ENCODE results near the gene SCUBE3.

SCUBE3 gene

GRCh38 chr6:35213824-35214756 is at the start of gene SCUBE3:
TSS of gene SCUBE3 (plus strand) at chr6:35213956. CDS start at chr6:35214419, 463 bp downstream.
- DNase-seq = peak; percentile 92

DNA sequence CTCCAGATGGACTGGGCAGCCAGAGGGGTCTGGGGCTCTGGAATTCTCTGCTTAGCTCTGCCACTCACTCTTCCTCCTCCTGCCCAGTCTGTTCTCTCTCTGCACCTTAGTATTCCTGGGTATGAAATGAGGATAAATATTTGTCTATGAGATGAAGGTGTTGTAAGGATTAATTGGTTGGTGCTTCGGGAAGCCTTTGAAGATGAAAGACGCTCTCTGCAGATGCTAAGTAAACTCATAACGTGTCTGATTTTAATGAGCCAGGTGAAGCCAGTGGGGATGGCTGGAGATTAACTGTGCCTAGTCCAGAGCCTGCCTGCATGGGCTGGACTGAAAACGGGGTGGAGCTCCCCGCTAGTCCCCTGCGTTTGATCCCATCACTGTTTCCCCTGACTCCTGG is 49.5 kb upstream of the SCUBE3 start:
- DNase-seq = no peak

DNA sequence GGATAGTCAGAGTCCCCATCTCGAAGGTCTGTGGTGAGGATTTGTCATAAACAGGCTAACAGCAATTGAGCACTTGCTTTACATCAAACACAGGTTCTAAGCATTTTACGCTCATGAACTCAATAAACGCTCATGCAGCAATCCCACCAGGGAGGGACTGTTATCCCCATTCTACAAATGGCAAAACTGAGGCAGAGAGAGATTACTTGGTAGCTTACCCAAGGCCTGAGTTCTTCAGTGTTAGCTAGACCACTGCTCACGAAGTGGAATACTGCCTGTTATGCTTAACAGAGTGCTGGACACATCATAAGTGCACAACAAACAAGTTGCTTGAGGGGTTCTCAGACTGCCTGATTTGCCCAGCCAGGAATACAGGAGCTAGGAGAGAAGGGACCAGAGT is 48.9 kb upstream of the SCUBE3 start:
- DNase-seq = no peak

GRCh38 chr6:35165630-35166071 is 48.1 kb upstream of the SCUBE3 start:
- DNase-seq = no peak

- no peak for DNase-seq
Measured at GRCh38 chr6:35166116-35166515, 47.6 kb upstream of the SCUBE3 start.

GRCh38 chr6:35166520-35166919 is 47.2 kb upstream of the SCUBE3 start:
- DNase-seq = no peak

DNA sequence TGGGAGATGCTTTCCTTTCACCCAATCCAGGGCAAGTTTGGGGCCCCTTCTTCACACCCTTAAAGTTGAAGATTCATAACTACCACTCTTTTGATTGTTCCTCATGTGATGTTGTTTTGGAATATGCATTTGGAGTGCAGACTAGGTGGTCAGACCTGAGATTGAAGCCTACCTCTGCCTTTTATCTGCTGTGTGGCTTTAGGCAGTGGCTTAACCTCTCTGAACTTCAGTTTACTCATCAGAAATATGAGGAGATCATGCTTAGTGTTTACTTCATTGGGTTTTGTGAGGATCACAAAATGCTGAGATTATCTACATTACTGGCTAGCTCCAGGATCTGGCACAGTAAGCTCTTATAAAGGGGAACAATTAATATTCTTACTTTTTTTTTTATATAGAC is 46.3 kb upstream of the SCUBE3 start:
- no peak for DNase-seq

GRCh38 chr6:35168461-35168861 is 45.3 kb upstream of the SCUBE3 start:
- DNase-seq = peak; percentile 90

- no peak for DNase-seq
Measured at GRCh38 chr6:35170166-35170565, 43.6 kb upstream of the SCUBE3 start.

DNA sequence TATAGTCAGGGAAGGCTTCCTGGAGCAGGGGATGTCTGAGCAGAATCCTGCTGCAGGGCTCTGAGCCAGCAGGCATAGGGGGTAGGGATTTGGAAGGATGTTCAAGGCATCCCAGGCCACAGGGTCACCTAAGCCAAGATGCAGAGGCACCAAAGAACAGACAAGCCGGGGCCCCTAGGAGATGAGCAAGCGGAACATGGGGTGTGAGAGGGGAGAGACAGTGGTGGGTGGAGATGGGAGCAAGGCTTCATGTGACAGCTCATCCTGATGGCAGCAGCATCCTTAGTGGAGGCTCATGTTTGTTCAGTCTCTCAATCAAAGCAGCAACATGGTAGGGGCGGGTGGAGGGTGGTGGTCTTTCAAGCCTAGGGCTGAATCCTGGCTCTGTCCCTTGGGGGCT is 42.9 kb upstream of the SCUBE3 start:
- no peak for DNase-seq

DNA sequence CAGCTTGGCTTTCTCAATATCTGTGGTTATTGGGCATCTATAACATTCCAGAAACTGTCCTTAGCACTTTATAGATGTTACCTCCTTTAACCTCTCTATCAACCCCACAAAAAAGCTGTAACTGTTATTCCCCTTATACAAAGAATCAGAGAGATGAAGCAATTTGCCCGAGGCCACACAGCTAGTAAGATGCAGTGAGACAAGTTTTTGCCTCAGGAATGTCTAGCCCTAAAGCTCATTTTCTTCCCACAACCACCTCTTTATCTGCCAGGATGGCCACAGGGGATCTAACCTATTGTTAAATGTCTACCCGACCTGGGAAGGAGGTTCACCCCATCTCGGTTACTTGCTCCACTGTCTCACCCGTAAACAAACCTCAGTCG is 40.7 kb upstream of the SCUBE3 start:
- no peak for DNase-seq

- DNase-seq = no peak
Measured at GRCh38 chr6:35173427-35174087, 40.2 kb upstream of the SCUBE3 start.

GRCh38 chr6:35174088-35174434 is 39.7 kb upstream of the SCUBE3 start:
- DNase-seq = no peak

GRCh38 chr6:35174501-35174900 is 39.3 kb upstream of the SCUBE3 start:
- DNase-seq = no peak

- DNase-seq = no peak
Measured at GRCh38 chr6:35176301-35177024, 37.3 kb upstream of the SCUBE3 start.

DNA sequence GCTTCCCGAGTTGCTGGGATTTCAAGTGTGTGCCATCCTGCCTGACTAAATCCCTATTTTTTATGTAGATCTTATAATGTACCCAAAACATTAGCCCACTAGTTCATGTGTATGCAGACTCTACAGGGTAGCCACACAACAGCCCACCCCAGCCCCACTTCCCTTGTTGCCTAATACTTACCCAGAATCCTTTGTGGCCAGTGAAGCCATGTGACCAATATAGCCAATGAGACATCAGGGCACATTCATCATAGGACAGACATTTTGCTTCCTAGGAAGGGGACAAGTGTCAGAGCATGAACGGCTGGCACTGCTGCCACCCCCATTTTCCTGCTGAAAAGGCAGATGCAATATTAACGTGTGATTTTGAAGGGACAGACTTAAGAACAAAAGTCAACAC is 36.6 kb upstream of the SCUBE3 start:
- DNase-seq = no peak

GRCh38 chr6:35177596-35177995 is 36.2 kb upstream of the SCUBE3 start:
- no peak for DNase-seq

DNA sequence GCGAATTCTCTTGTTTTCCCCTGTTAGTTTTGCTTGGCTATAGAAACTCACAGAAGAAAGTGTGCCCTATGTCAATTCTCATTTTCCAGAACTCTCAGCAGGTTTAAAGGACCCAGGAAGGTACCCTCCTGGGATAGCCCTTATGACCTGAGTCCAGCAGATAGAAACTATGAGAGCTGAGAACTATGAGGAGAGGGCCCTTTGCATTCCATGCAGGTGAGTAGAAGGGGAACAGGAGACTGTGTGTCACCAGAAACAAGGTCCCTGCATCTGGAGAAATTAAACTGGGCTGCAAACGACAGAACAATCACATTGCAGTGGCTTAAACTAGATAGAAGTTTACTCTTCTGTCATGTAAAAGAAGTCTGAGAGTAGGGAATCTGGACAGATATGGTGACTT is 35.7 kb upstream of the SCUBE3 start:
- DNase-seq = no peak

- no peak for DNase-seq
Measured at GRCh38 chr6:35178932-35179832, 34.6 kb upstream of the SCUBE3 start.

DNA sequence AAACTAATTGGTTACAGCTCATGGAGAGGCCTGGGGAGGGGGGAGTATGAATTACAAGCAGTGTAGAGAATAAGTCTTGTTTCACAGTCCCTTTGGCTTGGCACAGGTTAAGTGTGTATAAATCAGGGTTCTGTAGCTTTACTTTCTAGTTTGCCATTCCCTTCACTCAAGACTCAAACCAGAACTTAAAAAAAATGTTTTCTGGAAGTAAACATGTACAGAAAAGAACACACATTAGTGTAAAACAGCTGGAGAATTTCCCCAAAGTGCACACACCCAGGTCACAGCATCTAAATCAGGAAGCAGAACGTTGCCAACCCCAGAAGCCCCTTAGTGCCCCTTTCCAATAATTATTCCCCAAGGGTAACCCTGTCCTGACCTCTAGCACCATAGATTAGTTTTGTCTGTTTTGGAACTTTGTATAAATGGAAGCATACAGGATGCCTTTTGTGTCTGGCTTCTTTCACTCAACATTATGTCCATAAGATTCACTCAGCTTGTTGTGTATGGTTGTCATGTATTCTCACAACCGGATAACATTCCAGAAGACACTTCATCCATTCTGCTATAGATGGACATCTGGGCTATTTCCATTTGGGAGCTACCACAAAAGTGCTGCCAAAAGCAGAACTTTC is 33.7 kb upstream of the SCUBE3 start:
- no peak for DNase-seq

GRCh38 chr6:35181308-35181932 is 32.3 kb upstream of the SCUBE3 start:
- DNase-seq = no peak
